ENCODE data around the gene EXOC2.

- TF ChIP-seq CTCF (IDR thresholded peaks at IDR 0.05; ENCODE audit: low read depth, low read length) (no peak), EZH2phosphoT487 (IDR thresholded peaks at IDR 0.05; ENCODE audit: low read depth) (no peak)
These were observed 124.9 kb downstream of the EXOC2 start for GRCh38 chr6:568085-568484.
